Activated CD4-positive, alpha-beta T cell treated with anti-CD3 and anti-CD28 coated beads for 36 hours (primary cell): ENCODE data around the gene IGSF6. TPM values are rescaled to one million over a fixed set of nuclear protein-coding genes. Genes with fewer than 3 reads are reported as not detected.
A peak's percentile ranks its signal among the peaks of the same experiment; 100 is the strongest.
"Not testable (repeated sequence)": the region's sequence is repeated elsewhere in the genome, so short reads cannot be mapped to it uniquely, and the experiment has no call there.

Source experiments
- ATAC-seq: fragments of 200-7000 bp; cut with Tn5 transposase; one replicate; pipeline ENCODE4 v1.10.0; 2021; ENCODE audit warnings: mild to moderate bottlenecking, moderate library complexity
- CTCF ChIA-PET: fragments of 350-600 bp; sonication (Branson Sonifier 250); formaldehyde crosslinking; loops from one replicate; lab custom pipeline; 2021; ENCODE audit warnings: antibody characterized with exemption; lab: Charles Lee
- POLR2A ChIA-PET: fragments of 350-600 bp; sonication (Branson Sonifier 250); formaldehyde crosslinking; loops from one replicate; lab custom pipeline; 2021; ENCODE audit warnings: antibody characterized with exemption, inconsistent platforms; lab: Charles Lee
- DNase-seq: peaks from one replicate; pipeline ENCODE4 v3.0.0-alpha.2; 2020
- H3K27ac Mint-ChIP-seq: one replicate; pipeline ENCODE4 v1.8.0; 2021; ENCODE audit warnings: mixed read lengths
- H3K27me3 Mint-ChIP-seq: one replicate; pipeline ENCODE4 v1.8.0; 2021; ENCODE audit warnings: mixed read lengths
- H3K36me3 Mint-ChIP-seq: one replicate; pipeline ENCODE4 v1.8.0; 2021; ENCODE audit warnings: low read depth, mixed read lengths
- H3K4me1 Mint-ChIP-seq: one replicate; pipeline ENCODE4 v1.8.0; 2021; ENCODE audit warnings: mixed read lengths
- H3K4me3 Mint-ChIP-seq: one replicate; pipeline ENCODE4 v1.8.0; 2021; ENCODE audit warnings: mild to moderate bottlenecking, moderate library complexity, mixed read lengths
- H3K9me3 Mint-ChIP-seq: one replicate; pipeline ENCODE4 v1.8.0; 2021; ENCODE audit warnings: low read depth, mixed read lengths
- intact Hi-C, 2 experiments: fragments of 100-400 bp; cut with DNase I in 1 of 2; cut with micrococcal nuclease in 1 of 2; formaldehyde crosslinking; loops; one replicate each; pipeline versions ENCODE4 v1.14.2 to v1.15.1; 2022 to 2024; cut with DNase I, micrococcal nuclease
- total RNA-seq, 2 experiments: library from RNA; stranded (reverse); gene quantifications; one replicate each; pipeline ENCODE4 v1.2.3, GENCODE V29; 2021

The IGSF6 gene
- total RNA-seq, 2 experiments from 2014 or later, result 0.11 to 0.14 TPM

DNA sequence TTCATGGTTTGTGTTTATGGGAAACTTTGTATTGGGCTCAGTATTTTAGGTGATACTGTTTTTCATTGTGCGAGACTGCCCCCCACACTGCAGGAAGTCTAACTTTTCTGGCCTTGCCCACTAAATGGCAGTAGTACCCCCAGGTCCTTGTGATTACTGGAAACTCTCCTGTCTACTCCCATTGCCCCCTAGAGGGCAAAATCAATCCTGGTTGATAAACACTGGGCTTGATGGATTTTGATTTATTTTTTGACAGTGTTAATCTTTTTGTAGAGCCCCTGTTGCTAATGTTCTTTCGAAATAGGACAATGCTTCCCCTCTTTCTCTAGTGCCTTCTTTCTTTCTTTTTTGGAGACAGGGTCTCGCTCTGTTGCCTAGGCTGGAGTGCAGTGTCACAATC lies 37.5 kb downstream of the IGSF6 start:
- ATAC-seq, result no peak
- Mint-ChIP-seq H3K9me3 (no peaks in the 10 kb centered on the region), H3K27ac (no peak overlapping the region), H3K4me1 (peaks cover 55% of the 10 kb centered on the region), H3K36me3 (peaks cover 38% of the 10 kb centered on the region), H3K4me3 (no peak overlapping the region), H3K27me3 (no peaks in the 10 kb centered on the region)
- intact Hi-C loops, result no loop called here
- POLR2A ChIA-PET, result no interaction called here
- no peak for DNase-seq
- CTCF ChIA-PET, result interaction anchor here (0.6 to 1.0 kb wide), 5 partner anchors 11 to 1375 kb away, joined by 3 to 4 read pairs (median 3); no protein-coding TSS in a partner anchor

DNA sequence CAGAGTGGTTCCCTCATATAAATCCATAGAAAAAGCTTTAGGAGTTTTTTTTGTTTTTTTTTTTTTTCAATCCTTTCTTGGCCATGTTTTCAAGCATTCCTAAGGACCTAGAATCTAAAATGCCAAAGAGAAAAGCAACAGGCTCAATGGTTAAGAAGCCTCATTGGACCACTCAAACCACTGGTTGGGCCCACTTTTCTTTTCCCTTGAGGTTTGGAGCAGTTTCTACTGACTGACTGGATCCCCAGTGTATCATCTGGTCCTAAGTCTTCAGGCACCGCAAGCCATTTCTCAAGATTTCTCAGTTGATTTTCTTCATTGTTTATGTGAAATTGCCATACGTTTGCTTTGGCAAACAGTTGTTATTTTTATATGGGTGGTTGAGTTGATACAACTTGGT lies 38.6 kb downstream of the IGSF6 start:
- CTCF ChIA-PET, result no interaction called here
- ATAC-seq, result no peak
- intact Hi-C loops, result no loop called here
- H3K9me3 Mint-ChIP-seq, result no peaks in the 10 kb centered on the region
- H3K36me3 Mint-ChIP-seq, result peaks cover 32% of the 10 kb centered on the region
- no peak for DNase-seq
- H3K27ac Mint-ChIP-seq, result no peak overlapping the region
- H3K4me3 Mint-ChIP-seq, result no peak overlapping the region
- H3K4me1 Mint-ChIP-seq, result peaks cover 59% of the 10 kb centered on the region
- POLR2A ChIA-PET, result interaction anchor here (0.7 kb wide), 1 partner anchor 13 kb away, joined by 3 read pairs; no protein-coding TSS in a partner anchor
- H3K27me3 Mint-ChIP-seq, result no peaks in the 10 kb centered on the region

DNA sequence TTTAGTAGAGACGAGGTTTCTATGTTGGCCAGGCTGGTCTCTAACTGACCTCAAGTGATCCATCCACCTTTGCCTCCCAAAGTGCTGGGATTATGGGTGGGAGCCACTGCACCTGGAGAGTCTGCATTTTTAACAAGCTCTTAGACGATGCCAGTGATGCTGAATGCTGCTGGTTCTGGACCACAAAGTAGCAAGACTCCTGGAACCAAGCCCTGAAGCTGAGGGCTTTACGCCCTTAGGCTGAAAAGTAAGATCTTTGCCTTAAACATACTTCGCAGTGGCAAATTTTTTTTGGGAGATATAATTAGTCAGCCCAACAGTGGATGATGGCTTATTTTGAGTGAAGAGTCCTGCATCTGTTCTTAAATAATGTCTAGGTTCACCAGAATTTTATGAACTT lies 39.0 kb downstream of the IGSF6 start:
- H3K27ac Mint-ChIP-seq, result no peak overlapping the region
- ChIA-PET CTCF (interaction anchor here (0.7 to 3.0 kb wide), 2 partner anchors 8 to 58 kb away, joined by 3 to 13 read pairs; no protein-coding TSS in a partner anchor), POLR2A (interaction anchor here (0.7 kb wide), 1 partner anchor 13 kb away, joined by 3 read pairs; no protein-coding TSS in a partner anchor)
- peaks cover 63% of the 10 kb centered on the region for H3K4me1 Mint-ChIP-seq
- no peaks in the 10 kb centered on the region for H3K9me3 Mint-ChIP-seq
- ATAC-seq (no peak), DNase-seq (no peak)
- H3K4me3 Mint-ChIP-seq, result no peak overlapping the region
- intact Hi-C loops, result no loop called here
- no peaks in the 10 kb centered on the region for H3K27me3 Mint-ChIP-seq
- peaks cover 29% of the 10 kb centered on the region for H3K36me3 Mint-ChIP-seq

DNA sequence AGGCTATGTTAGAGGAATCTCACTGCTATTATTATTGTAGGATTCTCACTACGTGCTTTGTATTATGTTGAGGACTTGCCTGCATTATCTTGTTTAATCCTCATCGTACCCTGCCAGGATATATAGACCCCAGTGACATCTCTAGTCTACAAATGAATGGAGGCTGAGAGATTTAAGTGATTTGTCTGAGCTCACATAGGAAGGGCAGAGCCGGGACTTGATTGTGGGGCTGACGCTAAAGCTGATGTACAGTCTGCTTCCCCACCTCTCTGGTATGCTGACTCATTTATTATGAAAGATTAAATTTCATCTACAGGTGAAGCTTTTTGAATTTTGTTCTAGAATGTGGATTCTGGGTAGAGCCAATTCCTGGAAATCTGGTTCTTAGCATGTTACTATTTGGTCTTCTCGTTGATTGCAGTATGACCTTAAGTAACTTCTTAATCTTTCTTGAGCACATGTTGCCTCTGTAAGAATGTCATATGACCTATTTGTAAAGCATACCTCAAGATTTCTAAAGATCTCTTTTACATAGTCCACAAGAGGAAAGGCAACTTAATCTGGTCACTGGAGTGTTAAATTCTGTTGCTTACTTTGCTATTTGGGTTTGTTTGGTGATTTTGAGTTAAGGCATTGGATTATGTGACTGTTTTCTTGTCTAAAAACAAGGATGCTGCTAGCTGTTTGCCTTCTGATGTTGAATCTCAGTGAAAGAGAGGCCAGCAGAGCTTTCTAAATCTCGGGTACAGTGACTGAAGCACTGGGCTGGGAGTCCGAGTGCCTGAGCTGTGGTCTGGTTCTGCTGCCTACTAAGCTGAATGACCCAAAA lies 40.6 kb downstream of the IGSF6 start:
- H3K27me3 Mint-ChIP-seq, result no peaks in the 10 kb centered on the region
- H3K27ac Mint-ChIP-seq, result peak overlapping the region; percentile 65
- CTCF ChIA-PET, result interaction anchor here (1.2 to 3.0 kb wide), 4 partner anchors 9 to 578 kb away, joined by 3 to 13 read pairs (median 4); no protein-coding TSS in a partner anchor
- ATAC-seq, result peak; percentile 79
- H3K4me3 Mint-ChIP-seq, result no peak overlapping the region
- intact Hi-C loops, result loop anchor here in 1 of 2 experiments (1.0 kb wide), 1 partner anchor 12 kb away; the partner anchor contains the start of gene METTL9
- DNase-seq, result peak; percentile 25
- peaks cover 21% of the 10 kb centered on the region for H3K36me3 Mint-ChIP-seq
- peaks cover 70% of the 10 kb centered on the region for H3K4me1 Mint-ChIP-seq
- H3K9me3 Mint-ChIP-seq, result no peaks in the 10 kb centered on the region
- POLR2A ChIA-PET, result no interaction called here

DNA sequence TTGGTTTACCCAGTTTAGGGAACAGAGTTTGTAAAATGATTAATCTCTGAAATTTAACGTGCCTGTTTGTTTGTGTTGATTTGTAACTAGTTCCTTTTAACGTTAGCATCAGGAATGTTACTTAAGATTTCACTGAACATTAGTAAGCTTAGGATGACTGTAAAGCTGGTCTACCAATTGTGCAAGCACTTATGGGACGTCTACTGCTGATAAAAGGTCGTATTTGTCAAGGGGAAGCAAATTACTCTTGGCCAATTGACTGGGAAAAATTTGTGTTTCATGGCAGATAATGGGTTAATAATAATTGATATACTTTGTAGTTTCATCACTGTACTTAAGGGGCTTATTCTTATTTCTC lies 41.2 kb downstream of the IGSF6 start:
- Mint-ChIP-seq H3K9me3 (no peaks in the 10 kb centered on the region), H3K27ac (peak overlapping the region; percentile 65), H3K27me3 (no peaks in the 10 kb centered on the region), H3K36me3 (peaks cover 17% of the 10 kb centered on the region), H3K4me1 (peaks cover 69% of the 10 kb centered on the region), H3K4me3 (no peak overlapping the region)
- ChIA-PET CTCF (interaction anchor here (1.2 to 3.0 kb wide), 4 partner anchors 10 to 579 kb away, joined by 3 to 13 read pairs (median 4); no protein-coding TSS in a partner anchor), POLR2A (no interaction called here)
- intact Hi-C loops, result loop anchor here in 1 of 2 experiments (1.0 kb wide), 1 partner anchor 12 kb away; the partner anchor contains the start of gene METTL9
- no peak for ATAC-seq
- no peak for DNase-seq

DNA sequence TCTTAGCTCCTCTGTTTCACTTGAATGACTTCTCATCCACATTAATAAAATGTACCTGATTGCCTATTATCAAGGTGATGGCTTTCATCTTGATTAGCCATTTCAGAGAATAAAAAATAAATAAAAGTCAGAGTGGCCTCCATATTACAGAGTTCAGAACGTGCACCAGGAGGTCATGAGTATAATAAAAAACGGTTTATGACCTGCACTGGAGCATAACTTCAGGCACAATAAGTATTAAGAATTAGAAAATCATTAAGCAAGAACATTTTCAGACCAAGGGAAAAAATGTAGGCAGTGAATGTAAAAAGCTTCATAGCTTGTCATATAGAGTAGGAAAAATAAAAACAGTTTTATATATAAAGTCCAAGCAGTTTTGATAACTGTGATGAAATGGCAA lies 41.6 kb downstream of the IGSF6 start:
- no peak for ATAC-seq
- no peak overlapping the region for H3K27ac Mint-ChIP-seq
- peaks cover 68% of the 10 kb centered on the region for H3K4me1 Mint-ChIP-seq
- no peak overlapping the region for H3K4me3 Mint-ChIP-seq
- intact Hi-C loops, result loop anchor here in 1 of 2 experiments (1.0 kb wide), 1 partner anchor 11 kb away; the partner anchor contains the start of gene METTL9
- peaks cover 17% of the 10 kb centered on the region for H3K36me3 Mint-ChIP-seq
- ChIA-PET CTCF (interaction anchor here (1.2 to 3.0 kb wide), 5 partner anchors 10 to 579 kb away, joined by 3 to 13 read pairs (median 4); no protein-coding TSS in a partner anchor), POLR2A (no interaction called here)
- no peaks in the 10 kb centered on the region for H3K9me3 Mint-ChIP-seq
- no peaks in the 10 kb centered on the region for H3K27me3 Mint-ChIP-seq
- DNase-seq, result no peak

DNA sequence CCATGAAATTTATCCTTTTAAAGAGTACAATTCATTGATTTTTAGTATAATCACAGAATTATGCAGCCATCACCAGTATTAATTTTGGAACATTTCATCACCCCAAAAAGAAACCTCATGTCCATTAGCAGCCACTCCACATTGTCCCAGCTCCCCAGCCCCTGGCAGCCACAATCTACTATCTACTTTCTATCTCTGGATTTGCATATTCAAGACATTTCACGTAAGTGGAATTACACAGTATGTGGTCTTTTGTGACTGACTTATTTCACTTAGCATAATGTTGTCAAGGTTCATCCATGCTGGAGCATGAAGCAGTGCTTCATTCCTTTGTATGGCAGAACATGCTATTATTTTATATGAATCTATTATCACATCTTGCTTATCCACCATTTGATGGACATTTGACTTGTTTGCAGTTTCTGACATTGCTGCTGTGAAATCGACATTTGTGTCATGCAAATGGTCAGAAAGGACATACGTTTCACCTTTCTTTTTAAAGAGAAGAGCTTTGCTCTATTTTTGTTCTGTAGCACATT lies 42.3 kb downstream of the IGSF6 start:
- peaks cover 14% of the 10 kb centered on the region for H3K36me3 Mint-ChIP-seq
- H3K4me1 Mint-ChIP-seq, result peaks cover 67% of the 10 kb centered on the region
- ATAC-seq (no peak), DNase-seq (no peak)
- ChIA-PET POLR2A (no interaction called here), CTCF (interaction anchor here (1.2 to 1.8 kb wide), 5 partner anchors 9 to 580 kb away, joined by 3 to 4 read pairs (median 3); no protein-coding TSS in a partner anchor)
- no peaks in the 10 kb centered on the region for H3K27me3 Mint-ChIP-seq
- H3K4me3 Mint-ChIP-seq, result no peak overlapping the region
- intact Hi-C loops, result no loop called here
- H3K9me3 Mint-ChIP-seq, result no peaks in the 10 kb centered on the region
- H3K27ac Mint-ChIP-seq, result no peak overlapping the region

DNA sequence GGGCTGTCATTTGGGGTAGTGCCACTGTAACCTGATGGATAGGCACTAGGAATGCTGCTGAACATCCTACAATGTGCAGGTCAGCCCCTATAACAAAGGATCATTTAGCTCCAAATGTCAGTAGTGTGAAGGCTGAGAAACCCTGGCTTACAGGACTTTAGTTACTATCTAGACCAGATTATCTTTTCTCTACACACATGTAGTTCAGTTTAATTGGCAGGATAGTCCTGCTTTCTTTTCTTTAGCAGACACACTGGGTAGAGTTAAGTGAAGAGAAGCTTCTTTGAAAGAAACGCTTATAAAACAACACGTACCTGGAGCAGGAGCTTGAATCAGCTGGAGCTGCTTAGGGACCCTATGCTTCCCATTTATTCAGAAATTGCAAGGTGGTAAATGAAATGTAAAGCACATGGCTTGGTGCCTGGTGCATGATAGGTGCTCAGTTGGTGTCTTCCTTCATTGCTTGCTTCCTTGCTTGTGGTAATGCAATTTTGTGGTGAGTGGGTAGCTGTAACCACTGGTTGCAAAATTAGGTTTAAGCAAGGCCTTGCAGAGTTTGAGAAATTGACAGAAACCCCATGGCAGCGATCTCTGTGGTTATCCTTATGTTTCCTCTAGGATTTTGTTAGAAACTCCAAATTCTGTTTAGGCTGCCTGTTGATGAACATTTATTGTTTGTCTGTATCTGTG lies 43.6 kb downstream of the IGSF6 start:
- H3K36me3 Mint-ChIP-seq, result peaks cover 7% of the 10 kb centered on the region
- intact Hi-C loops, result no loop called here
- peaks cover 76% of the 10 kb centered on the region for H3K4me1 Mint-ChIP-seq
- peak; percentile 49 for ATAC-seq
- H3K4me3 Mint-ChIP-seq, result no peak overlapping the region
- H3K27ac Mint-ChIP-seq, result no peak overlapping the region
- DNase-seq, result peak; percentile 42
- CTCF ChIA-PET, result interaction anchor here (0.6 to 1.7 kb wide), 5 partner anchors 7 to 24 kb away, joined by 3 to 5 read pairs (median 3); no protein-coding TSS in a partner anchor
- no peaks in the 10 kb centered on the region for H3K9me3 Mint-ChIP-seq
- POLR2A ChIA-PET, result interaction anchor here (1.2 kb wide), 1 partner anchor 37 kb away, joined by 6 read pairs; no protein-coding TSS in a partner anchor
- H3K27me3 Mint-ChIP-seq, result no peaks in the 10 kb centered on the region

DNA sequence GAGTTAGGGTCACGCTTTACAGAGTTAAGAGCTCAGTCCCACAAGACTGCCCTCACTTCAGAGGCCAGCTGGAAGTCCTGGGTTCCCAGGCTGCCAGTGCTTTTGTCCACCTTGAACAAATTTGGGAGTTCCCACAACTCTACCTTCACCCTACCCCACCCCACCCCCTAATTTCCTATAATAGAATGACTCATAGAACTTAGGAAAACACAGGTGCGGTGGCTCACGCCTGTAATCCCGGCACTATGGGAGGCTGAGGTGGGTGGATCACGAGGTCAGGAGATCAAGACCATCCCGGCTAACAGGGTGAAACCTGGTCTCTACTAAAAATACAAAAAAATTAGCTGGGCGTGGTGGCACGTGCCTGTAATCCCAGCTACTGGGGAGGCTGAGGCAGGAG lies 46.6 kb downstream of the IGSF6 start:
- H3K9me3 Mint-ChIP-seq, H3K36me3 Mint-ChIP-seq, ATAC-seq, intact Hi-C loops, CTCF ChIA-PET, H3K27me3 Mint-ChIP-seq, H3K27ac Mint-ChIP-seq, DNase-seq, H3K4me3 Mint-ChIP-seq: not testable (repeated sequence)
- POLR2A ChIA-PET, result interaction anchor here (0.7 kb wide), 1 partner anchor 16 kb away, joined by 3 read pairs; no protein-coding TSS in a partner anchor
- peaks cover 82% of the 10 kb centered on the region for H3K4me1 Mint-ChIP-seq

DNA sequence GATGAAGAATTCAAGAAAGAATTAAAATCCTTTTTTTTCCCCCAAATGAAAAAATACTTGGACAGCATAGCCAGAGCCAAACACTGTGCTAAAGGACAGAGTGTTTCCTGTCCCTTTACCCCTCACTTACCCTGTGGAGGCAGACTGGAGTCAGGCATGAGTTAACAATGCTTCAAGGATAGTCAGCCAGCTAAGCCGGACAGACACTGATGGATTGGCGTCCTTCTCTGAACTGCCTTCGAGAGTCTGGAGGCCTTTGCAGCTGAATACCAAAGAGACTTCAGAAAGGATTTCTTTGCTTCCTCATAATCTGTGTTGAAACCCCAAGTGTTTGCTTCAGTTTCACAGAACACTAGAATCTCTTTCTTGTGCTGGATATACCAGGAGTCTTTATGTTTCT lies 48.5 kb downstream of the IGSF6 start:
- no peaks in the 10 kb centered on the region for H3K36me3 Mint-ChIP-seq
- no peaks in the 10 kb centered on the region for H3K9me3 Mint-ChIP-seq
- DNase-seq (no peak), ATAC-seq (no peak)
- no peak overlapping the region for H3K27ac Mint-ChIP-seq
- H3K4me3 Mint-ChIP-seq, result no peak overlapping the region
- ChIA-PET POLR2A (no interaction called here), CTCF (interaction anchor here (0.6 to 1.4 kb wide), 3 partner anchors 11 to 53 kb away, joined by 3 read pairs; no protein-coding TSS in a partner anchor)
- intact Hi-C loops, result no loop called here
- peaks cover 70% of the 10 kb centered on the region for H3K4me1 Mint-ChIP-seq
- no peaks in the 10 kb centered on the region for H3K27me3 Mint-ChIP-seq

DNA sequence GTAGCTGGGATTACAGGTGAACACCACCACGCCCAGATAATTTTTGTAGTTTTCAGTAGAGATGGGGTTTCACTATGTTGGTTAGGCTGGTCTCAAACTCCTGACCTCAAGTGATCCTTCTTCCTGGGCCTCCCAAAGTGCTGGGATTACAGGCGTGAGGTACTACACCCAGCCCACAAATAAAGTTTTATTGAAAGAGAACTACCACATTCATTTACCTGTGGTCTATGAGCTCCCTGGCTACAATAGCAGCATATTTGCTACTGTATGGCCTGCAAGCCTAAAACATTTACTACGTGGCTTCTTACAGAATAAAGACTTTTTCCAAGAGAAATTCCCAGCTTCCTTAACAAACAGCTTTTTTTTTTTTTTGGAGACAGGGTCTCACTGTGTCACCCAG lies 49.6 kb downstream of the IGSF6 start:
- no peak for ATAC-seq
- H3K27ac Mint-ChIP-seq, result no peak overlapping the region
- no peaks in the 10 kb centered on the region for H3K27me3 Mint-ChIP-seq
- intact Hi-C loops, result no loop called here
- ChIA-PET CTCF (interaction anchor here (1.4 to 1.8 kb wide), 2 partner anchors 13 to 39 kb away, joined by 3 to 5 read pairs; no protein-coding TSS in a partner anchor), POLR2A (no interaction called here)
- H3K4me1 Mint-ChIP-seq, result peaks cover 68% of the 10 kb centered on the region
- no peaks in the 10 kb centered on the region for H3K36me3 Mint-ChIP-seq
- H3K9me3 Mint-ChIP-seq, result no peaks in the 10 kb centered on the region
- no peak overlapping the region for H3K4me3 Mint-ChIP-seq
- DNase-seq, result no peak
